Right hindlimb (tissue), 1 donor: Measurements from ENCODE around the gene STT3B.

Experiments used
- DNase-seq: peaks from one replicate; pipeline ENCODE4 v3.0.0-alpha.2; 2018

Gene STT3B

DNA sequence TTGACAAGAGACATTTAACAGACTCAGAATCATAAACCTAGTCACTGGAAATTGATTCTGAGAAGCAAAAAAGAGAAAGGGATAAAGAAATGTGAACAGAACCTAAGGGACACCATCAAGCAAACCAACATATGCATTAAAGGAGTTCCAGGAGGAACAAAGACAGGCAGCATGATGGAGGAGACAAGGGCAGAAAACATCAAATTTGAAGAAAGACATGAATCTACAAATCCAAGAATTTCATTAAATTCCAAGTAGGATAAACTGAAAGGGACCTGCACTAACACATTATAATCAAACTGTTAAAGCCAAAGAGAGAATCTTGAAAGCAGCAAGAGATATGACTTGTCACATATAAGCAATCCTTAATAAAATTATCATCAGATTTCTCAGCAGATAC is 122.3 kb downstream of the STT3B start:
- DNase-seq, result no peak

DNA sequence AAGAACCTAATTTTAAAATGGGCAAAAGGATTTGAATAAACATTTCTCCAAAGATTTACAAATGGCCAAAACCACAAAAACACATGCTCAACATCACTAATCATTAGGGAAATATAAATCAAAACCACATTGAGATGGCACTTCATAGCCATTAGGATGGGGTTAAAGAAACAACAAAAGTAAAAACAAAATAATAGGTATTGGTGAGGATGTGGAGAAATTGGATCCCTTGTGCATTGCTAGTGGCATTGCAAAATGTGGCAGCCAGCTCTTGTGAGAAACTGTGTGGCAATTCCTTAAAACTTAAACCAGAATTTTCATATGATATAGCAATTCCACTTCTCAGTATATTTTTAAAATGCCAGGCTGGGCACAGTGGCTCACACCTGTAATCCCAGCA is 126.5 kb downstream of the STT3B start:
- DNase-seq, result no peak

DNA sequence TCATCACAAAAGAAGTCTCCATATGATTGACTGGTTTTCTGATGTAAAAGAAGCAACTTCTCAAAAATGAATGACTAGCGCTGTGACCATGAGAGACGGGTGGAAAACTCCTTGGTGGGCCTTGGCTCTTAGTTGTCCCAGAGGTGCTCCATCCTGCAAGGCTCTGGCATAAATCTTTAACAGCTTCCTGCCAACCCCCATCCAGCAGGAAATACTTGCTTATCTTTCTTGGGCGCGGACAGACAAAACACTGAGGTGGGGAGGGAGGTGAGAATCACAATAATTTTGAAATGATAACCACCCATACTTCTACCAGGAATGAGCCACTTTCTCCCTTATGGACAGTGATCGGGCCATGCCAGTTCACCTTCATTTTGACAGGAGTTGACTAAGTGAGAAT is 128.6 kb downstream of the STT3B start:
- DNase-seq, result no peak

DNA sequence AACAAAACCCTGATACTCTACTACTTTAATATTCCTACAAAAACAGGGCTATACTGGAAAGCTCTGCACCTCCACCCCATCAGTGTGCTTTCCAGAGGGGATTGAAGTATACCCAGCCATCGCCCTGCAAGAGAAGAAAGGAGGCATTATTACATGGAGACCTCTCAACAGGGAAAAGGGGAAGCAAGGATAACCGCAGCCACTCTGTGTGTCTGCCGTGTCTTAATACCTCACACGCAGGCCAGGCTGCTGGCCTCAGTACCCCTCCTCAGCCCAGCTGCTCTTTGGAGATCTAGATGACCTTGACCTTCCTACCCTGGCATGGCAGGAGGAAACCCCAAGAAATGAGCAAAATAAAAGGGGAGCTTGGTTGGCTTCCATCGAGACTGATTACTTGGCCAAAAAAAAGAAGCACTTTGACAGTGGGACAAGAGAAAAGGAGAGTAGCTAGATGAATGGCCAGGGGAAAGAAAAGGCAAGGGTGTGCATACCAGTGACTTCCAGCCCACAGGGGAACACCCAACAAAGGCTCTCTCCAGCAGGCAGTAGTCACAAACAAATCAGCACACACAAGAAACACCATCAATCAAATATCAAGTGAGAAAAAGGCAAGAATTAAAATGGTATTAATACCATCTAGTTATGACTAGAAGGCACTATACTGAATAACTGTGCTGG is 129.4 kb downstream of the STT3B start:
- no peak for DNase-seq

DNA sequence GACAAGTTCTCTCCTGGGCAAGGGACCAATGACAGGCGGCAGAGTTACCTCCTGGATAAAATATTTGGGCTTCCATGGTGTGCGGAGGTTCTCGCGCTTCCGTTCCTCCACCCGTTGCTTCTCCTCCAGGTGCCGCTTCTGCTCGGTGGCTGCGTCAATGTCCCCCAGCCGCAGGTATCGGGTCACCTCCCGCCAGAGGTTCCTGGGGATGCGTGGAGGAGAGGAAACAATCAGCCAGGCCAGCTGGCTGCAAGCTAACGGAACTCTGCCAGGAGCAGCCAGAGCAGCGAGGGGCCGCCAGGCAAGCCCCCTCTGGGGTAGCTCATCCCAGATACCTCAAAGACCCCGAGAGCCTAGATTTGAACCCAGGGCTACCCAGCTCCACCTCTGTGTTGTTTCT is 131.3 kb downstream of the STT3B start:
- no peak for DNase-seq

DNA sequence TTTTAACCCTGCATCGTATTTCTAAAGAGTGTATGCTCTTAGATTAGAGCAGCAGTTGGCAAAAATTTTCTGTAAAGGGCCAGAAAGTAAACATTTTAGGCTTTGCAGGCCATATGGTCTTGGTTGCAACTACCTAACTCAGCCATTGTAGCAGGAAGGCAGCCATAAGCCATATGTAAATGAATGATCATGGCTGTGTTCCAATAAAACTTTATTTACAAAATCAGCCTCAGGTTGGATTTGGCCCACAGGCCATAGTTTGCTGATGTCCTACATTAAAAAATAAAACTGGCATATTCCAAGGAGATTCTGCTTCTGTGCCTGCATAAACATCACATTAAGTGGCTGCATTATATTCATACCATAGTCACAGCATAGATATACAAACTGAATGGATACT is 134.9 kb downstream of the STT3B start:
- DNase-seq, result no peak

DNA sequence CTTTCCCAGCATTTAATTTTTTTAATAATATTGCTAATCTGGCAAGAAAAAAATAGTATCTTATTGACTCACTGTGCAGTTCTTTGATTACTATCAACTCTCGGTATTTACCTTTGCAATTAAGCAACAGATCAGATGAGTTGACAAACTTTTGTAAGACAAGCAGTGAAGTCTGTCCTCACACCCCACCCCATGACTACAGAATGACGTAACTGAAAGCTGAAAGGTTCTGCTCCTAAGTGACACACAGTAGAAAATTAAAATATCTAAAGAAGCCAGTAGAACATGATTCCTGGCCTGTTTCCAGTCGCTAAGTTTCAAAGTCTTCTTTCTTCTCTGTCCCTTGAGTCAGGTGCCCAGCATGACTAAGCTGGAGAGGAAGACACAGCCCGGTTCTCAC is 135.5 kb downstream of the STT3B start:
- no peak for DNase-seq

DNA sequence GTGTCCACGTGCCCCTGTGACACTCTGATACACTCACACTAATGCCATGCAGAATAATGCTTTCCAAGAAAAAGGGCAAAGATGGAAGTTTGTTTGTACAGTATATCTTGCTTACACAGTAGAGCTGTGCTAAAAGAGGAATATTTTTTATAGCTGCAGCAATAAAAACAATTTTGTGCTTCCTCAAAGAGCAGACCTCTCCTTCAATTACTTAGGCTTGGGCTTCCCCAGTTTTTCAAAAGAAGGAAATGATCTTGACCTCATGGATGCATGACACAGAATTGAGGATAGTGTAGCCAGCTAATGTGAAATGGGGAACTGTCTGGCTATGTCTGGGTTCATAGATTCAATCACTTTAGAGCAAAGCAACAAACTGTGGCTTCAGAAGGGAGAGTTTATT is 137.4 kb downstream of the STT3B start:
- no peak for DNase-seq

DNA sequence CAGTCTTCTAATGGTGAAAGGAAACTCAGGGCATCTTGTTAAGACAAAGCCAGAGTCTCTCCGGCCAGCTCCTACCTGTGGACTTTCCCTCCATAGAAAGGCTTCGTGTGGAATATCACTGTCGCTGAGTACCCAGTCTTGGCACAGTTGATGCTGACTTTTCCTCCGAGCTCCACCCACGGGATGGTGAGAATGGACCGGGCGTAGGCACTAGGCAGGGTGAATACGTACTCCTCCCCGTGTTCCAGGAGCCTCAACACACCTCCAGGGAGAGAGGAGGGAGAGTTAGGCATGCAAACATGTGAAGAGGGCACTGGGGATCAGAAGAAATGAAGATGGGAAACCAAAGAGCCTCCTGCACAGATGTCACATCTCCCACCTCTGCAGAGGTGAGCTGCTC is 138.0 kb downstream of the STT3B start:
- DNase-seq, result no peak

DNA sequence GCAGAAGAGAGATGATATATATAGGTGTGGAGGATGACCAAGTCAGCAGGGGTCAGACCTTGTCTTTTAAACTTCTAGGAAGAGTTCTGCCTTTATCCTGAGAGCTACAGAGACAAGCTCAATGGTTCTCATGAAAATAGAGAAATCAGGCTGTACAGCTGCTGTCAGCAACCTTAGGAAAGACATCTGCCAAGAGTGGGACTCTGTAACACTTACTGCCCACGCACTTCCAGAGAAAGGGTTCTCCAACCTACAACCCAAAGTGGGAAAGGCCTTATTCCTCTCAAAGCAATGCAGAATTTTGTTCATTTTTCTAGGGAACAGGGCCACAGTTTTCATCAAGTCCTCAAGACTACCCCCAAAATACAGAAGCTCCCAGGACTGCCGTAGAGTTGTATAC is 138.7 kb downstream of the STT3B start:
- no peak for DNase-seq

DNA sequence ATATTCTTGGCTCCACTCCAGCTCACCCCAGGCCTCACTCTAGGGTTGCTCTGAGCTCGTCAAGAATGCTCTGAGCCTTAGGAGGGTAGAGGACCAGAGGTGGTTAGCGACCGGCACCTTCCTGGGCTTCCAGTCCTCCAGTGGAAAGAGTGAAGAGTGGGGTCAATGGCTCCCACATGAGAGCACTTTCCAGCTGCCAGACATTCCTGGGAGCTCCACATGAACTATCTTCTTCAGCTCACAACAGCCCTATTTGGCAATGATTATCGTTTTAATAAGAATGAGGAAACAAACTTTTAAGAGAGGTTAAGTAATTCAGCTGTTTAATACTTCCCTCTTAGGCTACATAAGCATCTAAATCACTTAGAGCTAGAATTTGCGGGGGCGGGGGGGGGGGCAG is 139.3 kb downstream of the STT3B start:
- no peak for DNase-seq

DNA sequence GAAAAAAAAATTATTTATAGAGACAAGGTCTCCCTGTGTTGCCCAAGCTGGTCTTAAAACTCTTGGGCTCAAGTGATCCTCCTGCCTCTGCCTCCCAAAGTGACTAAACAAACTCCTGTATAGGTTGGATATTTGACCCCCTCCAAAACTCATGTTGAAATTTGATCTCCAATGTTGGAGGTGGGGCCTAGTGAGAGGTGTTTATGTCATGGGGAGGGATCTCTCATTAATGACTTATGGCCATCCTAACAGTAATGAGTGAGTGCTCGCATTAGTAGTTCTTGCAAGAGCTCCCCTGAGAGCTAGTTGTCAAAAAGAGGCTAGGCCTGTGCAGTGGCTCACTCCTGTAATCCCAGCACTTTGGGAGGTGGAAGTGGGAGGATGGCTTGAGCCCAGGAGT is 141.2 kb downstream of the STT3B start:
- no peak for DNase-seq

DNA sequence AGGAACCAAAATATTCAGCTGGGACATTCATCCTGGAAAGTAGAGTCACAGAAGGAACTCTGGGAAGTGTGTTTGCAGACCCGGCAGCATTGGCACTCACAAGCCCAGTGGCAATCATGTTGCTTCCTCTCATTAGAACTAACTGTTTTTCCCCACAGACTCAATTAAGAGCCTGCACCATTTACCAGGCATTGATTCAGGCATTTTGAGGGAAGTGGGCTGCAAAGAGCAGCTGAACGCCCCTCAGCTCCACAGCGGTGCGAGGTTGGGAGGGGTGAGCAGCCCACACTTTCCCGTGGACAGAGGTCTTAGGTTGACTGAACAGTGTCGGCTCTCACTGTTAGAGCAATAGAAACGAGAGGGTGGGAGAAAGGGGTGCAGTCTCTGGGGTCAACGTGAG is 143.8 kb downstream of the STT3B start:
- no peak for DNase-seq

DNA sequence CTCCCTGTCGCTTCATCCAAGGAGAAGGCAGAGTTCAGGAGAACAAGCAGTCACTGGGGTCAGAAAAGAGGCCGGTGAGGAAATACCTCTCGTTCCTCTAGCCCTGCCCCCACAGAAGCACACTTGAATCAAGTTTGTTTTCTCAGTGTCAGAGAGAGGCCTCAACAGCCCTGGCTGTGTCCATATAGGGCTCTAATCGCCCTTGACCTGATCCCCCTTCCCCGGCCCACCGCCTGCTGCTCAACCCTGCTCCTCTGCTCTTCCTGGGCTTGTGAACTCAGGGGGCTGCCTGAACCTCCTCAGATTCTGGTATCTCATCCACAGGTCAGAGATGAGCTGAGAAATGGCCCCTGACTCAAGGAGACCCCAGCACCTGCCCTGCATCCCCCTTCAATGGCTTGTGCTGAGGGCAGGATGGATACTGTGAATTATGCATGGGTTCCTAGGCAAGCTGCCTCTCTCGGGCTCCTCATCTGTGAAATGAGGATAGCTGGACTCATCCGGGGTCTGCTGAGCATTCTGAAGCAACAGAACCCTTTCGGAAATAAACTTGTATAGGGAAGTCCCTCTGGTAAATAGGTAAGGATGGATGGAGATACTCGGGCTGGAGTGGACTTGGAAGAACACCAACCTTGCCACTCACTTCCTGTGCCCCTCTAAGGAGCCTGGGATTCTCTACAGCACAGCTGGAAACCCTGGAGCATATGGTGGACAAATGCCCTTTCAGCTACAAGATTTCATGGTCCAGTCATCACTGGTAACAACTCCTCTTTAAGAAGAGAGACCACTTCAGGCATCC is 147.5 kb downstream of the STT3B start:
- DNase-seq, result no peak
